GM21737 (cell line): ENCODE results near the gene GRHPR.
"Not testable (repeated sequence)": the region's sequence is repeated elsewhere in the genome, so short reads cannot be mapped to it uniquely, and the experiment has no call there.

Experiments
- ATAC-seq: cut with Tn5 transposase; IDR thresholded peaks from one replicate; pipeline ENCODE4 v1.9.1; 2021; ENCODE audit warnings: mild to moderate bottlenecking, moderate library complexity; ENCODE audit not compliant: unreplicated experiment

GRHPR gene

DNA sequence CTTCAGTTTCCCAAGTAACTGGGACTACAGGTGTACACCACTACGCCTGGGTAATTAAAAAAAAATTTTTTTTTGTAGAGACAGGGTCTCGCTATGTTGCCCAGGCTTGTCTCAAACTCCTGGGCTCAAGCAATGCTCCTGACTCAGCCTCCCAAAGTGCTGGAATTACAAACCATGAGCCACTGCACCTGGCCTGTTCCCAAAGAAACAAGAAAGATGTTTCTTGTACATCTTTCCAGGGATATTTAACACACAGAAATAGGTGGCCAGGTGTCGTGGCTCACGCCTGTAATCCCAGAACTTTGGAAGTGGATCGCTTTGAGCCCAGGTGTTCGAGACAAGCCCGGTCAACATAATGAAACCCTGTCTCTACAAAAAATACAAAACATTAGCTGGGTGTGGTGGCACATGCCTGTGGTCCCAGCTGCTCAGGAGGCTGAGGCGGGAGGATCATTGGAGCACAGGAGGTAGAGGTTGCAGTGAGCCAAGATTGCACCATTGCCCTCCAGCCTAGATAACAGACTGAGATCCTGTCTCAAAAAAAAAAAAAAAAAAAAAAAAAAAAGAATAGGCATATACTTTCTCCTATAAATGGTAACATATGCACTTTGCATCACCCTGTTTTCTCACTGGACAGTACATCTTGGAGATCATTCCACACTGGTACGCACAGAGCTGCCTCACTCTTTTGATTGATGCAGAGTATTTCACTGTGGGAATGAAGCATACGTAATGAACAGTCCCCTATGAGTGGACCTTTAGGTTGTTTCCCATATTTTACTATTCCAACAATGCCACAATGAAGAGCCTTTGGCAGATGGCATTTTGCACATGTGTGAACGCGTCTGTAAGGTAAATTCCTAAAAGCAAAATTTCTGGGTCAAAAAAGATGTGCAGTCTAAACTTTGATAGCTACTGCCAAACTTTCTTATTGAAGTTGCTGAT is 2.0 kb upstream of the GRHPR start:
- no peak for ATAC-seq

DNA sequence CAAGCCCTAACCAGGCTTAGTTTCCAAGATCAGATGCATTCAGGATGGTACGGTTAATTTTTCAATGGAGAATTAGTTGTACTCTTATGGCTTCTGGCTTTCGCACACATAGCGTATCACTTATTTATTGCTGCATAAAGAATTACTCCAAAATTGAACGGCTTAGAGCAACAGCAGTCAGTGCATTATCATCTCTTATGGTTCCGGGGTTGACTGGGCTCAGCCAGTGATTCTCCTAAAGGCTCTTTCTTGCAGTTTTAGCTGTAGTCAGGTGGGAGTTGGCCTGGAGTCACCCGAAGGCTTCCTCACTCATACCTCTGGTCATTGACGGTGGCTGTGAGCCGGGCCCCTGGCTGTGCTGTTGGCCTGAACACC is 595 bp upstream of the GRHPR start:
- ATAC-seq: no peak

DNA sequence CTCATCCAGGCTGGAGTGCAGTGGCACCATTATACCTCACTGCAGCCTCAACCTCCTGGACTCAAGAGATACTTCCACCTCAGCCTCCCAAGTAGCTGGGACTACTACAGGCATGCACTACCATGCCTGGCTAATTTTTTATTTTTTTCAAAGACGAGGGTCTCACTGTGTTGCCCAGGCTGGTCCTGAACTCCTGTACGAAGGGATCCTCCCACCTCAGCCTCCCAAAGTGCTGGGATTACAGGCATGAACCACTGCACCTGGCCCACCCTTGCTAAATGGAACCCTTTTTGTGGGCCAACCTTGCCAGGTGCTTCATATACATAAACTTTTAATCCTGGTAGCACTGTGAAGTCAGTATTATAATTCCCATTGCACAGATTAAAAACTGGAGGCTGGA is 1.0 kb downstream of the GRHPR start:
- ATAC-seq: no peak

DNA sequence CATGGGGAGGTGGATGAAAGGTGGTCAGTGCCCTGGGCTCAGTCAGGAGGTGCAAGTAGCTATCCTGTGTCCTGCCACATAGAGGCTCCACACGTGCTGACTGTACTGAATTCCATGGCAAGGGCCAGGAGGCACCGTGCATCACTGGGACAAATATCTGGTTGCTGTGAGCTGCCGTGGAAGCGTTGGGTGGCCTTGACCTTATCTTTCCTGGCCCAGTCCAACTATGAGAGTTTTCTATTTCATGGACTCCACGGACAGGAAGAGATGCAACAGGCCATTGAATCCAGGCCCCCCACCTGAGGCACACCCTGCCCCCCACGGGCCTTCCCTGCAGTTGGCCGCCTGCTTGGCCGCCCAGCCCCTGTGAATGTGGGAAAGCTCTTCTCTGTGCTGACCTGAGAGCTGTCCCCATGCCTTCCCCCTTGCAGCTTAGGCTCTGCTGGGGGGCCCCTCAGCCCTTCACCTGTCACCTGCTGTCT is 1.7 kb downstream of the GRHPR start:
- no peak for ATAC-seq

- ATAC-seq: no peak
Observed at GRCh38 chr9:37424686-37425297, 2.3 kb downstream of the GRHPR start.

GRCh38 chr9:37425298-37425752 is 2.8 kb downstream of the GRHPR start:
- no peak for ATAC-seq

DNA sequence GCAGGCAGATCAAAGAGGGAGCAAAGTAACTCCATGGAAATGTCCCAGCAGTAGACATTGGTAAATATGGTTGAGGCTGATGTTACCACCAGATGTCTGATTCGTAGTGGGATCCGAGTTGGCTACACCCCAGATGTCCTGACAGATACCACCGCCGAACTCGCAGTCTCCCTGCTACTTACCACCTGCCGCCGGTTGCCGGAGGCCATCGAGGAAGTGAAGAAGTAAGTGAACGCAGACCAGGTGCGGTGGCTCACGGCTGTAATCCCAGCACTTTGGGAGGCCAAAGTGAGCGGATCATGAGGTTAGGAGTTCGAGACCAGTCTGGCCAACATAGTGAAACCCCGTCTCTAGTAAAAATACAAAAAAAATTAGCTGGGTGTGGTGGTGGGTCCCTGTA is 3.9 kb downstream of the GRHPR start:
- ATAC-seq: not testable (repeated sequence)

GRCh38 chr9:37426846-37427245 is 4.3 kb downstream of the GRHPR start:
- no peak for ATAC-seq

GRCh38 chr9:37428345-37428744 is 5.8 kb downstream of the GRHPR start:
- ATAC-seq: no peak

- no peak for ATAC-seq
Observed at GRCh38 chr9:37429441-37430285, 7.2 kb downstream of the GRHPR start.

DNA sequence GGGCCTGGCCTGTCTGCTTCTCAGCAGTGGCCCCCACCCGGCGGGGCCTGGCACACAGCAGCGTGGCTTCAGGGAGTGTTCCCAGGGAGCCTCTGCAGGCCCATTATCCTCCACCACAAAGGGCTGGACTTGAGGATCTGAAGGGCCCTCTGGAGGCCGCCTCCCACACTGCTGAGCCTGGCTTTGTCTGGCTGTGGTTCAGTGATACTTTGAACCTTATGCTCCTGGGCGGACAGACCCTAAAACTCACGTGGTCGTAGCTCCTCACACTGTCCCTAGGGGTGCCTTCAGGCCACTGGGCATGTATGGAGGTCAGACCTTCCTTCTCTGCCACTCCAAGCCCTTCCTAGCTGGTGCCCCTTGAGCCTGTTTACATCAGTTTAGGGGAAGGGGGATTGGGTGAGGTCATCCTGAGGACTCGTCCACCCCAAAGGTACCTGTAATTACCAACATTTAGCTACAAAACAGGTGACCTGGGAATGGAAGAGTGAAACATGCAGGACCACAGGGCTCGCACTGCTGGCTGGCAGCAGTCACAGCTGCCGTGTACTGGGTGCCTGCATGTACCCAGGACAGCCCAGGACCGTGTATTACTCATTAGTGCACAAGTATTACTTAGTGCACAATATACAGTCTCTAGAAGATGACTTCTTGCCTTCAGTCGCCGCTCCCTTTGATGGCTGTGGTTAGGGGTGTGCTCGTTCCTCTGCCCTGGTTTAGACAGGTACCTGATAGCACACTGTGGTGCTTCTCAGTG is 8.5 kb downstream of the GRHPR start:
- ATAC-seq: no peak

GRCh38 chr9:37432020-37432419 is 9.5 kb downstream of the GRHPR start:
- ATAC-seq: no peak

- no peak for ATAC-seq
Observed at GRCh38 chr9:37433867-37434371, 11.4 kb downstream of the GRHPR start.

- ATAC-seq: no peak
Observed at GRCh38 chr9:37436540-37436939, 14.0 kb downstream of the GRHPR start.

- ATAC-seq: no peak
Observed at GRCh38 chr9:37437010-37437409, 14.5 kb downstream of the GRHPR start.

GRCh38 chr9:37437621-37438020 is 15.1 kb downstream of the GRHPR start:
- no peak for ATAC-seq

DNA sequence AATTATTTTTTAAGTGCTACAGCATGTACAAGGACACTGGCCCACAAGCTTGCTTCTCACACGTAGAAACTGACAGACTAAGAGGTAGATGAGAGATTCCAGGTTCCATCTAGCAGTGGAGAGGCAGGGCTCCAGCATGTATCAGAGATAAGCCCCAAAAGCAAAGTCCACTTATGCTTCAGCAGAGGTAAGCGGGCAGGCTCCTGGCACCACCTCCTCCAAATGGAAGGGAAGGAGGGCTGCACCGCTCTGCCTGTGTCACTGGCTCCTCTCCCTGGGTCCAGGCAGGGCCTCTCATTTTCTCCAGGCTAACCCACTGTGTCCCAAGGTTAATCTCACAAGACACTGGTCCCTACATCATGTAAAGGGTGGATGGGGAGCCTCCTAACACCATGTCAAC is 15.9 kb downstream of the GRHPR start:
- no peak for ATAC-seq

DNA sequence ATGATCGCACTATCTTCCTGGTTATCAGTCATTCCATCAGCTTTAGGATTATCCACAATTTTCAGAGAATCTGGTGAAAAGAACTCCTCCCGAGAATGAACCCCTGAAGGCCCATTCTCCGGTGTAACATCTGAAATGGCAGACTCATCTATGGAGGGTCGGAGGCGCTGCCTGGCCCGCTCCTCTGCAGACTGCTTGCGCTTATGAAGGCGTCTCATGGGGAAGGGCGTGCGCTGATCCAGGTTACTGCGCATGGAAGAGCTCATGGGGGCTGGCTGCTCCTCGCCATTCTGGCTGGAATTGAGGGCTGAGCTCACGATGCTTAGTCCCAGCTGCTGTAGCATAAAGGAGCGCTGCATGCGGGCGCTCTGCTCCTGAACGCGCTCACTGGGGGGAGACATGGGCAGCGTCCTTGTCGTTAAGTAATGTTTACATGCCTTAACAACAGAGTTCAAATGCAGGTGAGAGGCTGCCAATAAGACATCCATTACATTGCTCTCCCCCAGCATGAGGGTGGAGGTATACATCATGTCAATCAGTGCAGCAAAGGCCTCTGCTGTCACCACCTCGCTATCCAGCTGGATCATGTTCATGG is 19.4 kb downstream of the GRHPR start:
- no peak for ATAC-seq

DNA sequence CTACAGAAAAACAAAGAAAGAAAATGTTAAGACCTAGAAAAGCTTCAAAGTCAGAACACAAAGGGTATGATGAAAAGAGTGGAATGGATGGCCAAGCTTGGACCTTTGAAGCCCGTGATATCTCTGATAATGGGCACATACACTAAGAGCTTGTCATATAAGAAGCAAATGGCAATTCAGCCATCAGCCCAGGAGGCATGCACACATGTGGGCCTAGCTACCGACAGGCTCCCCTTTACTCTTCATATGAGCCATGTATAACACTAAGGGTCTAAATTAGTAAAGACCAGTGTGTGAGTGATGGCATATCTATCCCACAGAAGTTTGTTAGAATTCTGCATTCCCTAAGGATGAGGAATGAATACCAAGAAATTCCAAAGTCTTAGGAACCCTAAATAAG is 20.1 kb downstream of the GRHPR start:
- no peak for ATAC-seq

DNA sequence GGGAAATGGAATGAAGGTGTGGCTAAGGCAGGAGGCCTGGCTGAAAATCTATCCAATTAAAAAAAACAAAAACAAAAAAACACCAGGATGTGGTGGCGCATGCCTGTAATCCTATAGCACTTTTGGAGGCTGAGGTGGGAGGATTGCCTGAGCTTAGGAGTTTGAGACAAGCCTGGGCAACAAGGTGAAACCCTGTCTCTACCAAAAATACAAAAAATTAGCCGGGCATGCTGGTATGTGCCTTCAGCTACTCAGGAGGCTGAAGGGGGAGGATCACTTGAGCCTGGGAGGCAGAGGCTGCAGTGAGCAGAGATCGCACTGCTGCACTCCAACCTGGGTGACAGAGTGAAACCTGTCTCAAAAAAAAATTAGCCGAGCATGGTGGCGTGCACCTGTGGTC is 21.1 kb downstream of the GRHPR start:
- ATAC-seq: no peak
